ENCODE data around the gene NAA10. TPM values are rescaled to one million over a fixed set of nuclear protein-coding genes. Genes with fewer than 3 reads are reported as not detected.
A peak's percentile ranks its signal among the peaks of the same experiment; 100 is the strongest.

NAA10 gene
- total RNA-seq, 1 experiment from 2014 or later = 107 TPM

GRCh38 chrX:153932220-153932915, 2.5 kb downstream of the NAA10 start:
- Mint-ChIP-seq H3K27me3 (ENCODE audit: low read depth) (no peaks in the 10 kb centered on the region), H3K4me1 (peaks cover 14% of the 10 kb centered on the region), H3K27ac (no peak overlapping the region), H3K9me3 (no peaks in the 10 kb centered on the region), H3K36me3 (peaks cover 6% of the 10 kb centered on the region), H3K4me3 (peak overlapping the region; percentile 30; the same call in 1 of the 2 replicates)
- ChIA-PET CTCF (interaction anchor here (1.4 kb wide), 1 partner anchor 15 kb away, joined by 4 read pairs; no protein-coding TSS in a partner anchor), POLR2A (no interaction called here)
- TF ChIP-seq MXD4 (CRISPR knock-in tag; IDR thresholded peaks at IDR 0.05; ENCODE audit: borderline replicate concordance) (no peak), NR3C1 (CRISPR knock-in tag; conservative IDR thresholded peaks at IDR 0.05; ENCODE audit: low read depth) (no peak)
- no peak for ATAC-seq
- no peak for DNase-seq (ENCODE audit: low spot score)

- Mint-ChIP-seq H3K27ac (no peak overlapping the region), H3K4me1 (peaks cover 14% of the 10 kb centered on the region), H3K9me3 (no peaks in the 10 kb centered on the region), H3K36me3 (peaks cover 6% of the 10 kb centered on the region), H3K27me3 (ENCODE audit: low read depth) (no peaks in the 10 kb centered on the region), H3K4me3 (no peak overlapping the region)
- POLR2A ChIA-PET = no interaction called here
- no peak for TF ChIP-seq NFYB (CRISPR knock-in tag; conservative IDR thresholded peaks at IDR 0.05; ENCODE audit: low read depth)
- no peak for TF ChIP-seq ZNF219 (CRISPR knock-in tag; IDR thresholded peaks at IDR 0.05; ENCODE audit: borderline replicate concordance)
- no peak for TF ChIP-seq AR (CRISPR knock-in tag; IDR thresholded peaks at IDR 0.05)
- no peak for TF ChIP-seq ETV6 (CRISPR knock-in tag; IDR thresholded peaks at IDR 0.05)
- ATAC-seq (no peak), DNase-seq (ENCODE audit: low spot score) (no peak)
- CTCF ChIA-PET = no interaction called here
These were observed 3.1 kb downstream of the NAA10 start for GRCh38 chrX:153931748-153932147.

- no peak overlapping the region for H3K27ac Mint-ChIP-seq
These were observed 3.7 kb downstream of the NAA10 start for GRCh38 chrX:153931151-153931550.

More at GRCh38 chrX:153931151-153931550, 3.7 kb downstream of the NAA10 start:
- no peak for ATAC-seq
- H3K4me3 Mint-ChIP-seq = no peak overlapping the region
- no peaks in the 10 kb centered on the region for H3K27me3 Mint-ChIP-seq (ENCODE audit: low read depth)
- ChIA-PET POLR2A (no interaction called here), CTCF (no interaction called here)
- no peak for DNase-seq (ENCODE audit: low spot score)
- H3K9me3 Mint-ChIP-seq = no peaks in the 10 kb centered on the region
- TF ChIP-seq PREB (CRISPR knock-in tag; IDR thresholded peaks at IDR 0.05; ENCODE audit: borderline replicate concordance) (no peak), ZNF396 (CRISPR knock-in tag; IDR thresholded peaks at IDR 0.05; ENCODE audit: borderline replicate concordance) (no peak), CBFB (CRISPR knock-in tag; IDR thresholded peaks at IDR 0.05; ENCODE audit: low read depth) (no peak), RELA (CRISPR knock-in tag; IDR thresholded peaks at IDR 0.05; ENCODE audit: borderline replicate concordance) (no peak), STAT6 (CRISPR knock-in tag; conservative IDR thresholded peaks at IDR 0.05; ENCODE audit: low read depth) (no peak), TEAD1 (CRISPR knock-in tag; IDR thresholded peaks at IDR 0.05) (no peak), GABPB1 (CRISPR knock-in tag; IDR thresholded peaks at IDR 0.05) (no peak), USF2 (CRISPR knock-in tag; IDR thresholded peaks at IDR 0.05) (no peak), ZNF416 (CRISPR knock-in tag; IDR thresholded peaks at IDR 0.05) (no peak), GTF2I (CRISPR knock-in tag; conservative IDR thresholded peaks at IDR 0.05) (no peak), ZMAT4 (CRISPR knock-in tag; IDR thresholded peaks at IDR 0.05) (no peak), TCF7 (CRISPR knock-in tag; IDR thresholded peaks at IDR 0.05; ENCODE audit: low read depth) (no peak), ZNF219 (CRISPR knock-in tag; IDR thresholded peaks at IDR 0.05; ENCODE audit: borderline replicate concordance) (no peak)
- H3K36me3 Mint-ChIP-seq = peaks cover 6% of the 10 kb centered on the region
- H3K4me1 Mint-ChIP-seq = peaks cover 14% of the 10 kb centered on the region
